Measurements from ENCODE around the gene PSMA3.
"Not testable (repeated sequence)": the region's sequence is repeated elsewhere in the genome, so short reads cannot be mapped to it uniquely, and the experiment has no call there.

The PSMA3 gene

GRCh38 chr14:58239244-58240195 is 5.1 kb upstream of the PSMA3 start:
- no peak for TF ChIP-seq CTCF (IDR thresholded peaks at IDR 0.05; ENCODE audit: low read depth, low read length)
- H3K4me3 ChIP-seq (replicated peaks in 1 of 2; ENCODE audit: low read depth in 2 of 2, low read length in 2 of 2), result peak overlapping the region; percentile 57 to 63
- peak; percentile 74 to 83 for DNase-seq (ENCODE audit: low read depth in 2 of 2)

- H3K4me3 ChIP-seq (replicated peaks in 1 of 2; ENCODE audit: low read depth in 2 of 2, low read length in 2 of 2), result peak overlapping the region; percentile 86 to 96
- no peak for TF ChIP-seq CTCF (IDR thresholded peaks at IDR 0.05; ENCODE audit: low read depth, low read length)
- DNase-seq (ENCODE audit: low read depth in 2 of 2), result peak; percentile 7 to 57
Observed at GRCh38 chr14:58243790-58244555, 670 bp upstream of the PSMA3 start.

GRCh38 chr14:58245562-58245961 is 919 bp downstream of the PSMA3 start:
- H3K4me3 ChIP-seq (replicated peaks in 1 of 2; ENCODE audit: low read depth in 2 of 2, low read length in 2 of 2), result peak overlapping the region; percentile 86 to 96
- no peak for TF ChIP-seq CTCF (IDR thresholded peaks at IDR 0.05; ENCODE audit: low read depth, low read length)

GRCh38 chr14:58249611-58250010 is 5.0 kb downstream of the PSMA3 start:
- no peak for TF ChIP-seq CTCF (IDR thresholded peaks at IDR 0.05; ENCODE audit: low read depth, low read length)
- no peak for DNase-seq (ENCODE audit: low read depth in 2 of 2)

More at GRCh38 chr14:58245562-58245961, 919 bp downstream of the PSMA3 start:
- DNase-seq (ENCODE audit: low read depth in 2 of 2), result no peak

GRCh38 chr14:58258156-58258555 is 13.5 kb downstream of the PSMA3 start:
- TF ChIP-seq CTCF (IDR thresholded peaks at IDR 0.05; ENCODE audit: low read depth, low read length), result no peak
- DNase-seq (ENCODE audit: low read depth in 2 of 2), result no peak
- no peak overlapping the region for H3K4me3 ChIP-seq (replicated peaks in 1 of 2; ENCODE audit: low read depth in 2 of 2, low read length in 2 of 2)

More at GRCh38 chr14:58249611-58250010, 5.0 kb downstream of the PSMA3 start:
- no peak overlapping the region for H3K4me3 ChIP-seq (replicated peaks in 1 of 2; ENCODE audit: low read depth in 2 of 2, low read length in 2 of 2)

GRCh38 chr14:58262005-58262404 is 17.4 kb downstream of the PSMA3 start:
- DNase-seq (ENCODE audit: low read depth in 2 of 2); H3K4me3 ChIP-seq (replicated peaks in 1 of 2; ENCODE audit: low read depth in 2 of 2, low read length in 2 of 2): not testable (repeated sequence)

- DNase-seq (ENCODE audit: low read depth in 2 of 2), result no peak
- no peak overlapping the region for H3K4me3 ChIP-seq (replicated peaks in 1 of 2; ENCODE audit: low read depth in 2 of 2, low read length in 2 of 2)
- TF ChIP-seq CTCF (IDR thresholded peaks at IDR 0.05; ENCODE audit: low read depth, low read length), result no peak
Observed at GRCh38 chr14:58265401-58265800, 20.8 kb downstream of the PSMA3 start.
